Neutrophil (primary cell): Measurements from ENCODE around the gene OXCT2.

Experiments
- H3K27ac ChIP-seq: fragments of 200-600 bp; sonication (generic); 2 replicates; pipeline ENCODE4 v1.5.1; 2016; ENCODE audit warnings: mild to moderate bottlenecking, moderate library complexity
- H3K27me3 ChIP-seq: fragments of 200-600 bp; sonication (generic); 2 replicates; pipeline ENCODE4 v1.6.0; 2016; ENCODE audit warnings: mild to moderate bottlenecking
- H3K36me3 ChIP-seq: fragments of 200-600 bp; sonication (generic); 2 replicates; pipeline ENCODE4 v1.5.1; 2017
- H3K4me1 ChIP-seq, 2 experiments: fragments of 200-600 bp in 1 of 2; sonication (generic) in 1 of 2; 1 replicate in 1 of 2; 2 replicates in 1 of 2; pipeline versions ENCODE4 v1.5.1 to v1.6.1; 2013 to 2016; ENCODE audit warnings: low read depth in 1 of 2, low read length in 1 of 2, mild to moderate bottlenecking in 1 of 2, moderate library complexity in 1 of 2; ENCODE audit not compliant: control insufficient read depth in 1 of 2, insufficient read depth in 1 of 2
- H3K4me3 ChIP-seq, 2 experiments: fragments of 200-600 bp in 1 of 2; sonication (generic) in 1 of 2; 1 replicate in 1 of 2; 2 replicates in 1 of 2; pipeline ENCODE4 v1.5.1; 2013 to 2016; ENCODE audit warnings: low read depth in 1 of 2, low read length in 1 of 2, mild to moderate bottlenecking in 1 of 2, moderate library complexity in 1 of 2
- H3K9me3 ChIP-seq: fragments of 200-600 bp; sonication (generic); 2 replicates; pipeline ENCODE4 v1.5.1; 2016
- CTCF ChIP-seq: fragments of 200-600 bp; sonication (generic); IDR thresholded peaks from 2 replicates; pipeline ENCODE4 v1.5.1; 2016; ENCODE audit warnings: antibody characterized with exemption

The OXCT2 gene

GRCh38 chr1:39808784-39809517, 37.8 kb upstream of the OXCT2 start:
- Histone ChIP-seq H3K9me3 (no peaks in the 10 kb centered on the region), H3K4me3 (no peak overlapping the region), H3K27me3 (no peaks in the 10 kb centered on the region), H3K4me1 (peaks cover 5 to 6% of the 10 kb centered on the region in 2 experiments), H3K36me3 (peaks cover 9% of the 10 kb centered on the region), H3K27ac (no peak overlapping the region)
- no peak for TF ChIP-seq CTCF

GRCh38 chr1:39805385-39805784, 34.2 kb upstream of the OXCT2 start:
- no peak for TF ChIP-seq CTCF
- no peaks in the 10 kb centered on the region for H3K27me3 ChIP-seq
- H3K4me1 ChIP-seq: peaks cover 18 to 22% of the 10 kb centered on the region in 2 experiments
- peaks cover 9% of the 10 kb centered on the region for H3K36me3 ChIP-seq
- no peak overlapping the region for H3K27ac ChIP-seq
- H3K4me3 ChIP-seq: no peak overlapping the region
- no peaks in the 10 kb centered on the region for H3K9me3 ChIP-seq

DNA sequence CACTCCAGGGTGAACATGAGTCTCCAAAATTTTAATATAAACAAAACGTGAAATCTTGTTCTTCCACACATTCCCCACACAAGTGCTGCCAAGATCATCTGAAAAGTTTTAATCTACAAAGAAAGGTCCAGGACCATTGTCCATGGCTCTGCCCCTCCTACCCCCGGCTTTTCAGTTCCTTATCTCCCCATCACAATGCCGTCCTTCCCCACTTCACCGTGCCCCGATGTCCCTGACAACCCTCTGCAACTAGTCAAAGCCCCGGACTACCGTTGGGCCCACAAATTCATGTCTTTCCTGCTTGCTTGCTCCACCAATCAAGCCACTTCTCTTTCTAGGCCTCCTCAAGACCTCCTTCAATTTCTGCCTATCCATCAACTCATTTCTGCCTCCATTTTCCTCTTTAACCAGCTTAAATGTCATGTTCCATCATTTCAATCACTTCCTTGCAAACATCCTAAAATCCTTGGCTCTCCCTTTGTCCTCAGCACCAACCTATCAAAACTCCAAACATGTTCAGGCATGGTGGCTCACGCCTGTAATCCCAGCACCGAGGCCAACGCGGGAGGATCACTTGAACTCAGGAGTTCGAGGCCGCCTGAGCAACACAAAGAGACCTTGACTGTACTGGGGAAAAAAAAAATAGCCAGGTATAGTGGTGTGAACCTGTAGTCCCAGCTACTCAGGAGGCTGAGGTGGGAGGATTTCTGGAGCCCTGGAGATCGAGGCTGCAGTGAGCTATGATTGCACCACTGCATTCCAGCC, 31.5 kb upstream of the OXCT2 start:
- H3K4me1 ChIP-seq: peaks cover 37 to 44% of the 10 kb centered on the region in 2 experiments
- H3K27me3 ChIP-seq: no peaks in the 10 kb centered on the region
- no peak overlapping the region for H3K27ac ChIP-seq
- no peaks in the 10 kb centered on the region for H3K9me3 ChIP-seq
- TF ChIP-seq CTCF: no peak
- no peak overlapping the region for H3K4me3 ChIP-seq
- peaks cover 3% of the 10 kb centered on the region for H3K36me3 ChIP-seq

DNA sequence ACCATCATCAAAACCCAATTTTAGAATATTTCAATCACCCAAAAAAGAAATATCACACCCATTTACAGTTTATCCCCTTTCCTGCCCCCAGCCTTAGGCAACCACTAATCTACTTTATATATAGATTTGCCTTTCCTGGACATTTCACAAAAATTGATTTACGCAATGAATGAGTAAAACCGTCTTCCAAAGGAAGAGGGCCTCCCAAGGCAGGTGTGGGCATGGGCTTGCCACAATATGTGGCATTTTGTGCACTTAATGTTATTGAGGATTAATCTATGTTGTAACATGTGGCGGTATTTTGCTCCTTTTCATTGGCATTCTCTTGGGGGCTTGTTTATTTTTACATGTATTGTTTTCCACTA, 29.3 kb upstream of the OXCT2 start:
- Histone ChIP-seq H3K36me3 (no peaks in the 10 kb centered on the region), H3K9me3 (no peaks in the 10 kb centered on the region), H3K4me1 (peaks cover 37 to 44% of the 10 kb centered on the region in 2 experiments), H3K27me3 (no peaks in the 10 kb centered on the region), H3K27ac (no peak overlapping the region), H3K4me3 (no peak overlapping the region)
- TF ChIP-seq CTCF: no peak

DNA sequence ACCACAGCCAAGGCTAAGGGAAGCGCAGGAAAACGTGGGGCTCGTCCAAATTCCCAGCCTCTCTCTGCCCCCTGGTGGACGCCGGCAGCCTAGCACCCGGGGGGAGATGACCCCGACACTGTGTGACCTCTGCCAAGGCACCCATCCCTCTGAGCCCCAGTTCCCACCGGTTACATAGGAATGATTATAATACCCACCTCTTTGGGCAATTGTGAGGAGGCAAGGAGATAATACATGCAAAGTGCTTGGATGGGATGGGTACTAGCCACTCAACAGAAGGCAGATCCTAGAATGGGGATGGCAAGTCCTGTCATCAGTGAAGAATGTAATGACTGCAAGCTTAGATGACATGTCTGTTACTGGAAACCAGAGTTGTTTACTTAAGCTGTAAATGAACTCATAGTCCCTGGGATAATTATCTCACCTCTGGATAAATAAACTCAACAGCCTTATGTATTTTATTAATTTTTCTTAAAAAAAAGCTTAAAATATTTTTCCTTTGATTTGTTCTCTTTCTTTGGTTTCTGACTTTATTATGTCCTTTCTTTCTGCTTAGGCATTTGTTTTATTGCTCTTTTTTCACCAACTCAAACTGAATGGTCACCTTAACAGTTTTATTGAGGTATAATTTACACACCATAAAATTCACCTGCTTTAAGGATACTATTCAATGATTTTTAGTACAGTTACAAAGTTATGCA, 28.8 kb upstream of the OXCT2 start:
- peak; percentile 92 for TF ChIP-seq CTCF
- H3K27ac ChIP-seq: peak overlapping the region; percentile 87
- H3K4me3 ChIP-seq: peak overlapping the region; percentile 51 to 55
- H3K9me3 ChIP-seq: no peaks in the 10 kb centered on the region
- H3K27me3 ChIP-seq: no peaks in the 10 kb centered on the region
- no peaks in the 10 kb centered on the region for H3K36me3 ChIP-seq
- H3K4me1 ChIP-seq: peaks cover 37 to 44% of the 10 kb centered on the region in 2 experiments
